ENCODE measurements around the gene TTLL1. TPM values are rescaled to one million over a fixed set of nuclear protein-coding genes. Genes with fewer than 3 reads are reported as not detected.
A peak's percentile ranks its signal among the peaks of the same experiment; 100 is the strongest.

Gene TTLL1
- total RNA-seq, 1 donor from 2014 or later = 9.4 TPM

- H4K20me1 ChIP-seq (ENCODE audit: low read depth) = no peaks in the 10 kb centered on the region
- no peak overlapping the region for H3K9ac ChIP-seq
- H3K27ac Mint-ChIP-seq = peak overlapping the region; percentile 21
- H3K4me1 Mint-ChIP-seq = peaks cover 11% of the 10 kb centered on the region
- H3K36me3 ChIP-seq = no peaks in the 10 kb centered on the region
- peaks cover 7% of the 10 kb centered on the region for H3K27me3 Mint-ChIP-seq (ENCODE audit: insufficient read depth, low read depth)
- H3K4me1 ChIP-seq = peaks cover 5% of the 10 kb centered on the region
- H3K27me3 ChIP-seq = no peaks in the 10 kb centered on the region
- no peak overlapping the region for H2AFZ ChIP-seq (replicated peaks)
- H3K27ac ChIP-seq = no peak overlapping the region
- H3K4me3 ChIP-seq = no peak overlapping the region
- H3K9me3 ChIP-seq (ENCODE audit: low read depth) = no peaks in the 10 kb centered on the region
- no peaks in the 10 kb centered on the region for H3K9me3 Mint-ChIP-seq
- peaks cover 4% of the 10 kb centered on the region for H3K36me3 Mint-ChIP-seq
- no peak overlapping the region for H3K4me2 ChIP-seq
- peak; percentile 17 for DNase-seq (ENCODE audit: low spot score)
- H3F3A ChIP-seq (ENCODE audit: low read depth) = peaks cover 3% of the 10 kb centered on the region
- H3K79me2 ChIP-seq (ENCODE audit: low read depth) = no peaks in the 10 kb centered on the region
- TF ChIP-seq CTCF (IDR thresholded peaks at IDR 0.05) (no peak), EZH2 (IDR thresholded peaks at IDR 0.05) (no peak)
- peak overlapping the region; percentile 17 for H3K4me3 Mint-ChIP-seq
Measured at GRCh38 chr22:43042101-43042780, 47.0 kb downstream of the TTLL1 start.

GRCh38 chr22:43039800-43040199 lies 49.4 kb downstream of the TTLL1 start:
- Histone ChIP-seq H3K9me3 (ENCODE audit: low read depth) (no peaks in the 10 kb centered on the region), H3K4me1 (peaks cover 5% of the 10 kb centered on the region), H3K79me2 (ENCODE audit: low read depth) (no peaks in the 10 kb centered on the region), H3K36me3 (no peaks in the 10 kb centered on the region), H3K4me3 (no peak overlapping the region), H3K4me2 (no peak overlapping the region), H3F3A (ENCODE audit: low read depth) (peaks cover 3% of the 10 kb centered on the region), H4K20me1 (ENCODE audit: low read depth) (no peaks in the 10 kb centered on the region), H3K27me3 (no peaks in the 10 kb centered on the region), H3K9ac (no peak overlapping the region), H3K27ac (no peak overlapping the region), H2AFZ (replicated peaks) (no peak overlapping the region)
- no peak for DNase-seq (ENCODE audit: low spot score)
- H3K4me1 Mint-ChIP-seq = peaks cover 11% of the 10 kb centered on the region
- no peak overlapping the region for H3K27ac Mint-ChIP-seq
- H3K36me3 Mint-ChIP-seq = no peaks in the 10 kb centered on the region
- H3K9me3 Mint-ChIP-seq = no peaks in the 10 kb centered on the region
- no peak for TF ChIP-seq EZH2phosphoT487 (IDR thresholded peaks at IDR 0.05)
- H3K4me3 Mint-ChIP-seq = no peak overlapping the region
- peaks cover 9% of the 10 kb centered on the region for H3K27me3 Mint-ChIP-seq (ENCODE audit: insufficient read depth, low read depth)

GRCh38 chr22:43038325-43038724 lies 50.9 kb downstream of the TTLL1 start:
- Histone ChIP-seq H3K4me1 (peaks cover 5% of the 10 kb centered on the region), H2AFZ (replicated peaks) (no peak overlapping the region), H3K36me3 (no peaks in the 10 kb centered on the region), H3F3A (ENCODE audit: low read depth) (peaks cover 3% of the 10 kb centered on the region), H3K9me3 (ENCODE audit: low read depth) (no peaks in the 10 kb centered on the region), H3K27ac (no peak overlapping the region), H4K20me1 (ENCODE audit: low read depth) (no peaks in the 10 kb centered on the region), H3K4me2 (no peak overlapping the region), H3K27me3 (no peaks in the 10 kb centered on the region), H3K4me3 (no peak overlapping the region), H3K79me2 (ENCODE audit: low read depth) (no peaks in the 10 kb centered on the region), H3K9ac (no peak overlapping the region)
- Mint-ChIP-seq H3K27ac (no peak overlapping the region), H3K9me3 (no peaks in the 10 kb centered on the region), H3K4me3 (no peak overlapping the region), H3K27me3 (ENCODE audit: insufficient read depth, low read depth) (peaks cover 8% of the 10 kb centered on the region), H3K36me3 (no peaks in the 10 kb centered on the region), H3K4me1 (peaks cover 12% of the 10 kb centered on the region)
- no peak for DNase-seq (ENCODE audit: low spot score)
- no peak for TF ChIP-seq EZH2phosphoT487 (IDR thresholded peaks at IDR 0.05)
- TF ChIP-seq CTCF (IDR thresholded peaks at IDR 0.05) = no peak
- TF ChIP-seq EZH2 (IDR thresholded peaks at IDR 0.05) = no peak

- H3K4me1 Mint-ChIP-seq = peaks cover 7% of the 10 kb centered on the region
- no peaks in the 10 kb centered on the region for H3K9me3 ChIP-seq (ENCODE audit: low read depth)
- no peaks in the 10 kb centered on the region for H3K27me3 ChIP-seq
- no peak overlapping the region for H2AFZ ChIP-seq (replicated peaks)
- H3K9me3 Mint-ChIP-seq = no peaks in the 10 kb centered on the region
- H3K9ac ChIP-seq = no peak overlapping the region
- H3K27ac ChIP-seq = no peak overlapping the region
- H3K4me2 ChIP-seq = no peak overlapping the region
- H4K20me1 ChIP-seq (ENCODE audit: low read depth) = no peaks in the 10 kb centered on the region
- no peak overlapping the region for H3K4me3 ChIP-seq
- H3F3A ChIP-seq (ENCODE audit: low read depth) = no peaks in the 10 kb centered on the region
- no peak overlapping the region for H3K4me3 Mint-ChIP-seq
- H3K27me3 Mint-ChIP-seq (ENCODE audit: insufficient read depth, low read depth) = peaks cover 8% of the 10 kb centered on the region
- no peaks in the 10 kb centered on the region for H3K36me3 ChIP-seq
- TF ChIP-seq EZH2 (IDR thresholded peaks at IDR 0.05) (no peak), EZH2phosphoT487 (IDR thresholded peaks at IDR 0.05) (no peak), CTCF (IDR thresholded peaks at IDR 0.05) (no peak)
- no peaks in the 10 kb centered on the region for H3K79me2 ChIP-seq (ENCODE audit: low read depth)
- DNase-seq (ENCODE audit: low spot score) = no peak
- no peaks in the 10 kb centered on the region for H3K4me1 ChIP-seq
- no peak overlapping the region for H3K27ac Mint-ChIP-seq
- no peaks in the 10 kb centered on the region for H3K36me3 Mint-ChIP-seq
Measured at GRCh38 chr22:43036282-43036829, 52.8 kb downstream of the TTLL1 start.

All from neural progenitor cell (in vitro differentiated cells).